T-helper 17 cell (primary cell): ENCODE results near the gene GYPB. TPM values are rescaled to one million over a fixed set of nuclear protein-coding genes. Genes with fewer than 3 reads are reported as not detected.
"Not testable (repeated sequence)": the region's sequence is repeated elsewhere in the genome, so short reads cannot be mapped to it uniquely, and the experiment has no call there.

Experiments
- ATAC-seq: fragments of 150-1000 bp; cut with Tn5 transposase; 2 replicates; pipeline ENCODE4 v1.10.0; 2021; ENCODE audit warnings: mild to moderate bottlenecking, moderate library complexity
- DNase-seq, 3 donors: peaks; one replicate each; pipeline versions ENCODE4 v3.0.0 to v3.0.0-alpha.2; 2020 to 2021
- H3K9me3 ChIP-seq: one replicate; pipeline ENCODE4 v1.7.0; 2013; ENCODE audit warnings: low read length, mild to moderate bottlenecking; ENCODE audit not compliant: control insufficient read depth, poor library complexity, severe bottlenecking
- H3K27ac Mint-ChIP-seq: one replicate; pipeline ENCODE4 v1.8.0; 2022; ENCODE audit warnings: mild to moderate bottlenecking, moderate library complexity, mixed read lengths
- H3K27me3 Mint-ChIP-seq: one replicate; pipeline ENCODE4 v1.8.0; 2022; ENCODE audit warnings: mixed read lengths
- H3K36me3 Mint-ChIP-seq: one replicate; pipeline ENCODE4 v1.8.0; 2022; ENCODE audit warnings: low read depth, mixed read lengths
- H3K4me1 Mint-ChIP-seq: one replicate; pipeline ENCODE4 v1.8.0; 2022; ENCODE audit warnings: mild to moderate bottlenecking, mixed read lengths
- H3K4me3 Mint-ChIP-seq: one replicate; pipeline ENCODE4 v1.8.0; 2022; ENCODE audit warnings: mild to moderate bottlenecking, moderate library complexity, mixed read lengths
- total RNA-seq, 4 donors: library from RNA in 2 of 4; stranded (reverse) in 2 of 4; gene quantifications; one replicate each; pipeline ENCODE4 v1.2.3 and lab custom pipeline; 2022 to 2026

GYPB gene
- total RNA-seq, result not detected
- total RNA-seq (lab: John Stamatoyannopoulos, UW), result 0 reads per million in 2 donors

- H3K27me3 Mint-ChIP-seq, H3K9me3 ChIP-seq, H3K4me1 Mint-ChIP-seq, H3K4me3 Mint-ChIP-seq, H3K36me3 Mint-ChIP-seq, DNase-seq, ATAC-seq, H3K27ac Mint-ChIP-seq: not testable (repeated sequence)
Observed at GRCh38 chr4:144019277-144019676, at the start of gene GYPB. Gene GYPB, minus strand, starts transcription at chr4:144019380. Its CDS starts 93 bp downstream, at chr4:144019287.

GRCh38 chr4:144061556-144061955 is 42.4 kb upstream of the GYPB start:
- not testable (repeated sequence) for H3K27ac Mint-ChIP-seq, H3K4me1 Mint-ChIP-seq, H3K27me3 Mint-ChIP-seq, H3K36me3 Mint-ChIP-seq, ATAC-seq, DNase-seq, H3K9me3 ChIP-seq, H3K4me3 Mint-ChIP-seq

- not testable (repeated sequence) for DNase-seq, H3K36me3 Mint-ChIP-seq, ATAC-seq, H3K9me3 ChIP-seq, H3K27me3 Mint-ChIP-seq, H3K27ac Mint-ChIP-seq, H3K4me1 Mint-ChIP-seq, H3K4me3 Mint-ChIP-seq
Observed at GRCh38 chr4:144060234-144060859, 41.2 kb upstream of the GYPB start.

GRCh38 chr4:144056800-144057199 is 37.6 kb upstream of the GYPB start:
- no peak for ATAC-seq

GRCh38 chr4:144055336-144055735 is 36.2 kb upstream of the GYPB start:
- not testable (repeated sequence) for H3K36me3 Mint-ChIP-seq, H3K27ac Mint-ChIP-seq

More at GRCh38 chr4:144056800-144057199, 37.6 kb upstream of the GYPB start:
- Mint-ChIP-seq H3K4me3 (no peak overlapping the region), H3K27me3 (no peaks in the 10 kb centered on the region), H3K27ac (peak overlapping the region; percentile 21), H3K36me3 (no peaks in the 10 kb centered on the region), H3K4me1 (no peaks in the 10 kb centered on the region)
- DNase-seq, result no peak
- H3K9me3 ChIP-seq, result no peaks in the 10 kb centered on the region

GRCh38 chr4:144051494-144051893 is 32.3 kb upstream of the GYPB start:
- not testable (repeated sequence) for DNase-seq, H3K9me3 ChIP-seq, H3K36me3 Mint-ChIP-seq, H3K27ac Mint-ChIP-seq, H3K27me3 Mint-ChIP-seq, H3K4me1 Mint-ChIP-seq, ATAC-seq, H3K4me3 Mint-ChIP-seq

More at GRCh38 chr4:144055336-144055735, 36.2 kb upstream of the GYPB start:
- not testable (repeated sequence) for ATAC-seq, H3K27me3 Mint-ChIP-seq, DNase-seq, H3K9me3 ChIP-seq, H3K4me1 Mint-ChIP-seq, H3K4me3 Mint-ChIP-seq

GRCh38 chr4:144050631-144051030 is 31.5 kb upstream of the GYPB start:
- not testable (repeated sequence) for H3K27me3 Mint-ChIP-seq, H3K27ac Mint-ChIP-seq, H3K4me1 Mint-ChIP-seq, H3K4me3 Mint-ChIP-seq, H3K36me3 Mint-ChIP-seq, ATAC-seq, DNase-seq, H3K9me3 ChIP-seq

- not testable (repeated sequence) for DNase-seq, H3K9me3 ChIP-seq, H3K27ac Mint-ChIP-seq, H3K27me3 Mint-ChIP-seq, H3K4me1 Mint-ChIP-seq, H3K36me3 Mint-ChIP-seq, ATAC-seq, H3K4me3 Mint-ChIP-seq
Observed at GRCh38 chr4:144049495-144050424, 30.6 kb upstream of the GYPB start.

GRCh38 chr4:144044936-144045335 is 25.8 kb upstream of the GYPB start:
- not testable (repeated sequence) for DNase-seq, H3K9me3 ChIP-seq, H3K36me3 Mint-ChIP-seq, H3K4me3 Mint-ChIP-seq, H3K27me3 Mint-ChIP-seq, ATAC-seq, H3K27ac Mint-ChIP-seq, H3K4me1 Mint-ChIP-seq

- H3K27me3 Mint-ChIP-seq, H3K27ac Mint-ChIP-seq, DNase-seq, H3K36me3 Mint-ChIP-seq, H3K4me3 Mint-ChIP-seq, ATAC-seq, H3K4me1 Mint-ChIP-seq, H3K9me3 ChIP-seq: not testable (repeated sequence)
Observed at GRCh38 chr4:144032580-144032979, 13.4 kb upstream of the GYPB start.

- not testable (repeated sequence) for ATAC-seq, H3K4me3 Mint-ChIP-seq, H3K27ac Mint-ChIP-seq, H3K27me3 Mint-ChIP-seq, H3K4me1 Mint-ChIP-seq, H3K9me3 ChIP-seq, DNase-seq, H3K36me3 Mint-ChIP-seq
Observed at GRCh38 chr4:144031875-144032274, 12.7 kb upstream of the GYPB start.

GRCh38 chr4:144031369-144031768 is 12.2 kb upstream of the GYPB start:
- H3K4me3 Mint-ChIP-seq, H3K36me3 Mint-ChIP-seq, H3K27me3 Mint-ChIP-seq, ATAC-seq, H3K4me1 Mint-ChIP-seq, H3K27ac Mint-ChIP-seq, DNase-seq, H3K9me3 ChIP-seq: not testable (repeated sequence)

GRCh38 chr4:144030708-144031107 is 11.5 kb upstream of the GYPB start:
- not testable (repeated sequence) for ATAC-seq, H3K27ac Mint-ChIP-seq, H3K27me3 Mint-ChIP-seq, H3K9me3 ChIP-seq, H3K36me3 Mint-ChIP-seq, DNase-seq, H3K4me3 Mint-ChIP-seq, H3K4me1 Mint-ChIP-seq
